DMS 273 (cell line): ENCODE measurements around the gene EDAR.

Source experiments
- DNase-seq: peaks from one replicate; lab custom pipeline; 2025; ENCODE audit not compliant: unreplicated experiment; lab: John Stamatoyannopoulos, UW

Gene EDAR

GRCh38 chr2:108988796-108989713 lies at the start of gene EDAR:
EDAR (minus strand) TSS chr2:108989220; CDS start chr2:108931014, 58,206 bp downstream.
- peak; percentile 77 for DNase-seq

DNA sequence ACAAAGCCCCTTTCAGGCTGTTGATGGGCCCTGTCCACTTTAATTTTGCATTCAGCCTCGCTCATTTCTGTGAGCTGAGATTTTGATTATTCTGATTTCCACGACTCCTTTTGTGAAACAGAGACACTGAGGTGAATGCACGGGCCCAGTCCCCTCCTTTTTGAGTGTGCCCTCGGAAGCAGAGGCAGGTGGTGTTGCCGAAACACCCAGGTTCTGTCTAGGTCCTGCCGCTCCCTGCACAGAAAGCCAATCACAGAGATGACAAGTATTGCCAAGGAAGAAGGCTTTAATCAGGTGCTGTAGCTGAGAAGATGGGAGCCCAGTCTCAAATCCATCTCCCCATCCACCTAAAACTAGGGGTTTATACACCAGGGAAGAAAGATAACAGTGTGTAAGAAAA lies 44.2 kb upstream of the EDAR start:
- no peak for DNase-seq

DNA sequence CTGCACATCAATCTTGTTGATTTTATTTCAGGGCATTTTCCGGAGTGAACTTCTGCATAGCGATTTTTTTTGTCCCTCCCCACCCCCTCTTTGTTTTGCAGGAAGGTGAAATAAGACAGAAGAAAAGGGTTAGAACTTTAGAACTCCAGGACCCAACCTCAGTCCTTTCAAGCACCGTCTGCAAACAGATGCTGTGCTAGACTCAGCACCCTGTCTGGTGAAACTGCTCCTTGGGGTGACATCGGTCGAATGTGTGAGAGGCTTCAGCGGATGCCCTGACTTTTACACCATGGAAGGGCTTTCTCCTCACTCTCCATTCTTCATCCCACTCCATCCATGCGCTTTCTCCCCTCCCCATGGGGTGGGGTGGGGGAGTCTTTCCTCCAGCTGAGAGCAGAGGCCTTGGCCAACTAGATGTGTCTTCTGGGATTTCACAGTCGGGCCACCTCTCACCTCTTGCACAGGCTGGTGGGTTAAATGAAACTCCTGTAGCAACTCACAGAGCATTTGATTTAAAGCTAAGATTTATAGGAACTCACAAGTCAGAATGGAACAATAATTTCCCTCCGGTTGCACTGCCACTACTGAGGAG lies 43.3 kb upstream of the EDAR start:
- no peak for DNase-seq

GRCh38 chr2:109031476-109032228 lies 42.6 kb upstream of the EDAR start:
- DNase-seq = peak; percentile 74

- no peak for DNase-seq
These were observed 42.0 kb upstream of the EDAR start for GRCh38 chr2:109030870-109031475.

- no peak for DNase-seq
These were observed 40.6 kb upstream of the EDAR start for GRCh38 chr2:109029490-109030201.

DNA sequence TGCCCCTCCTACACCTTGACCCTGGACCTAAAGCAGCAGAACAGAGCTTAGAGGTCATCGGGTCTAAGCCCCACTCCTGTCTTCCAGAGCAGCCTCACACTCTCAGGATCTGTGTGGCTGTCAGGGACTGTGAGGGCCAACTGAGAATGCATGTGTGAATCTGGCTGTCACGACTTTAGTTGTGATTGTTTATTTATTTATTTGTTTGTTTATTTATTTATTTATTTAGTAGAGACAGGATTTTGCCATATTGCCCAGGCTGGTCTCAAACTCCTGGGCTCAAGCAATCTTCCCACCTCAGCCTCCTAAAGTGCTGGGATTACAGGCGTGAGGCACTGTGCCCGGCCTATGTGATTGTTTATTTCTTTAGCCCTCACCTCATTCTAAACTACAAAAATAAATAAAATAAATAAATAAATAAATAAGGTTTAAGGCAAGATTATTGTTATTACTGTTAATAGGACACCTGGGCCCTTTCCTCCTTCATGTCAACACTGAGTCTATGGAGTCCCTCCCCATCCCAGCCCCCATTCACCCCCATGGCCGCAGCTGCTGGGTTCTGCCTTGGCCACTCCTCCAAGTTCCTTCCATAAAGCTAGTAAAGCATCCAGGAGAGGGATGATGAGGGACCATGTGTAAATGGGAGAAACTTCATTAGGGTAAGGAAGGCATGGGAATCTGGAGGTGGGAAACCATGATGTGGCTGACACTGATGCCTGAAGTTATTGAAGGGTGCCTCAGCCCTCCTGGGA lies 39.9 kb upstream of the EDAR start:
- no peak for DNase-seq

- DNase-seq = no peak
These were observed 39.3 kb upstream of the EDAR start for GRCh38 chr2:109028277-109028676.

DNA sequence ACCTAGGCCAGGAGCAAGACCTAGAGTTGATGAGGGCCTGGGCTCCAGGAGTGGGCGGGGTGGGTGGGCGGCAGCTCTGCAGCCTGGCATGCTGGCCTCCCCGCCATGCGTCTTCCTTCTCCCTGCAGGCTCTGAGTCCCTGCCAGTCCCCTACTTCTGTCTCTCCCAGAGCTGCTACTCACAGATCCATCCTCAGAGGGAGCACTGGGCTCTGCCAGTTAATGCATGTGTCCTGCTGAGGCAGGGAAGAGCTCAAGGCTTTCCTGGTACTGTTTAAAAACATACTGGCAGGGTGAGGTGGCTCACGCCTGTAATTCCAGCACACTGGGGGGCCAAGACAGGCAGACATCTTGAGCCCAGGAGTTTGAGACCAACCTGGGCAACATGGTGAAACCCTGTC lies 38.7 kb upstream of the EDAR start:
- no peak for DNase-seq

- no peak for DNase-seq
These were observed 35.5 kb upstream of the EDAR start for GRCh38 chr2:109024477-109024876.

DNA sequence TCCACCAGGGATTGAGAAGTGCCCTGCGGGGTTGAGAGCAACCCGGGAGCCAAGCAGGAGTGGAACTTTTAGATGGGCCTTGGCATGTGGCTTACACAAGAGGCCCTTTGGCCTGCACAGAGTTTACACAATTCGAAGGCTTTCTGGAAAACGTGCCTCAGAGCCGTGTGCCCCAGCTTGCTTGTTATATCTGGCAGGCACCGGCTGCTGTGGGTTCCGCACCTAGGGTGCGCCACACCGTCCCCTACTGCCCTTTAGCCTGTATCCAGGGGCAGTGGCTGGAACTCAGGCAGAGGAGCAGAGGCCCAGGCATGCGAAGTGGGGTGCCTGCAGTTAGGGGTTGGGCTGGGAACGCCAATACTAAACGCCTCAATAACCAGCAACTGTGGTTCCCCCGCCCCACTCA lies 32.9 kb upstream of the EDAR start:
- no peak for DNase-seq

DNA sequence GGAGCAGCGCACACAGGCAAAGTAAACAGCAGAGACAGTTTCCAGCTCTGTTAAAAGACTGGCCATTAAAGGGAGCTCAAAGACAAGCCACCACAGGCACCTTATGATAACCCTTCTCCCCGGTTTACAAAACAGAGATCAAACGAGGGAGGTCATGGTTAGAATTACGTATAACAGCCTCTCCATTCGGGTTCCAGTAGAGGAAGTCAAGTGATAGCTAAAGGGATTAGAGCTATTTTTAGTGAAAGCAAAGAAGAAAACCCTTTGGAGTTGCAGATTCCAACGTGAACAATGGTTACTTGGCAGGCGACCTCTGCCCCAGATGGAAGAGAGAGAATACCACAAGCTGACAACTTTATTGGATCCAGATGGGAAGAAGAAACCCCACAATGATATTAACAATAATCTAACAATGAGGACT lies 31.2 kb upstream of the EDAR start:
- DNase-seq = no peak

GRCh38 chr2:109018452-109018851 lies 29.4 kb upstream of the EDAR start:
- DNase-seq = no peak

DNA sequence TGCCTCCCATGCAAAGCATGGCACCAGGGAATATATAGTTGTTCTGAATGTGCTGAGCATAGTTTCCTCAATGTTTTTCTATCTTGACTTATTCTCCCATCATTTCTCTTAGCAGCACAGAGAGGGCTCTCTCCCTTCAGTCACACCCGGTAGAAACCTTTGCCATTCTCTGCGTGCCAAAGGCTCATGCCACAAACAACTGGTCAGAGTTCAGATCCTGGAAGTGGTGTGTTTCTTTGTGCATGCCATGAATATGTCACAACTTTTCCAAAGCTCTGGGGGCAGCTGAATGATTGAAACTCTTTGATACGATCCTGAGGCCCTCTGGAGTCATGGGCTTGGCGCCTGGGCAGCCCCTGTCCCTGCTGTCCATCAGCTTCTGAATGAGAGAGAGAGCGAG lies 28.0 kb upstream of the EDAR start:
- no peak for DNase-seq

- no peak for DNase-seq
These were observed 27.4 kb upstream of the EDAR start for GRCh38 chr2:109016376-109016775.

GRCh38 chr2:109014476-109014875 lies 25.5 kb upstream of the EDAR start:
- DNase-seq = no peak

DNA sequence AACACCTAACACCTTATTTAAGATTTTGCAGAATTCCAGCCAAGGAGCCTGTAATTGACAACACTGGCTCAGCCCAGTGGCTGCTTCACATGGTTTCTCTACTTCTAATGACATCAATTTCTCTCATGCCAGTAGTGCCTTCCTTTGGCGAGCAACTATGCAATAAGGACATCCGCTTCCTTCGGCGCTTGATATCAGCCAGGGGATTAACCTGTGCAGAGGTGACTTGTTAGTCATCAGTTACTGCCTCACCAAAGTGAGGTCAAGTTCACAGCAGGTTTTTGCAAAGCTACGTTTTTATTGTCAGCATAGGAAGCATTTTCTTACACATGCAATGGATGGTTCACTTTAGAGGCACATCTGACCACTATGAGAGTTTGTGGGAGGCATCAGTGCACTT lies 24.0 kb upstream of the EDAR start:
- no peak for DNase-seq

- DNase-seq = no peak
These were observed 21.0 kb upstream of the EDAR start for GRCh38 chr2:109009920-109010610.

DNA sequence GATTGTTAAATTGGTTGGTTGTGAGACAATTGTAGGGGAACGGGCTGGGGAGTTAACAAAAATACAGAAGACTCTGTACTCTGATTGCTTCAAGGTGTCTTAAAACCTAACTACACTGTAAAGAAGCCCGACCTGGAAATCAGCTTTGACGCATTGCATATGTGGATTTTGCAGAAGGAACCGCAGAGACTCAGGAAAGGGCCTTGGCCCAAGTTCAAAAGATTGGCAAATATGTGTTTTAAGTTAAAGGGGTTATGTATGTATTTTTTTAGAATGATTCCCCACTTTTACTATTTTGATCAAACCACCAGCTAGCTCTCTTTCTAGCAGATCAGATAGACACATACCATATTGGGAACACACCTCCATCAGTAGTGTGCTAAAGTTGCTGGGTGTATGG lies 18.0 kb upstream of the EDAR start:
- no peak for DNase-seq
